CD14-positive monocyte (primary cell): ENCODE data around the gene CYP21A2. TPM values are rescaled to one million over a fixed set of nuclear protein-coding genes. Genes with fewer than 3 reads are reported as not detected.

Experiments
- DNase-seq, 3 donors: peaks; one replicate each; pipeline ENCODE4 v3.0.0-alpha.2; 2011 to 2022
- H2AFZ ChIP-seq: 2 replicates; pipeline ENCODE4 v1.6.0; 2012; ENCODE audit warnings: mild to moderate bottlenecking, low read depth, low read length, inconsistent platforms; ENCODE audit not compliant: insufficient read depth, poor library complexity, severe bottlenecking
- H3K27ac ChIP-seq, 2 donors: 1 replicate in 1 of 2; 2 replicates in 1 of 2; pipeline ENCODE4 v1.5.1; 2012 to 2013; ENCODE audit warnings: low read length in 2 of 2, control low read depth in 1 of 2, inconsistent platforms in 1 of 2, low read depth in 1 of 2, mild to moderate bottlenecking in 1 of 2
- H3K27me3 ChIP-seq, 2 donors: one replicate each; pipeline versions ENCODE4 v1.6.0 to v1.6.1; 2011 to 2013; ENCODE audit warnings: low read length in 2 of 2; ENCODE audit not compliant: control insufficient read depth in 2 of 2, insufficient read depth in 2 of 2
- H3K36me3 ChIP-seq, 2 donors: replicated peaks in 1 of 2; 1 replicate in 1 of 2; 2 replicates in 1 of 2; pipeline versions ENCODE4 v1.5.1 to v1.6.1; 2012 to 2013; ENCODE audit warnings: low read length in 2 of 2, control low read depth in 1 of 2, inconsistent platforms in 1 of 2, mild to moderate bottlenecking in 1 of 2; ENCODE audit not compliant: insufficient read depth in 2 of 2, control insufficient read depth in 1 of 2
- H3K4me1 ChIP-seq, 2 donors: 1 replicate in 1 of 2; 2 replicates in 1 of 2; pipeline versions ENCODE4 v1.5.1 to v1.6.1; 2012 to 2013; ENCODE audit warnings: low read length in 2 of 2, control low read depth in 1 of 2, inconsistent platforms in 1 of 2, mild to moderate bottlenecking in 1 of 2, moderate library complexity in 1 of 2; ENCODE audit not compliant: insufficient read depth in 2 of 2, control insufficient read depth in 1 of 2
- H3K4me2 ChIP-seq: replicated peaks from 2 replicates; pipeline ENCODE3; 2012; ENCODE audit warnings: low read length, moderate library complexity, mild to moderate bottlenecking; ENCODE audit not compliant: poor library complexity, severe bottlenecking; ENCODE audit errors: extremely low read depth
- H3K4me3 ChIP-seq, 3 experiments: fragments of 200-600 bp in 1 of 3; sonication (generic) in 1 of 3; replicated peaks in 1 of 3; 1 replicate in 2 of 3; 2 replicates in 1 of 3; pipeline ENCODE4 v1.5.1; 2011 to 2013; ENCODE audit warnings: low read length in 3 of 3, mild to moderate bottlenecking in 3 of 3, control low read depth in 2 of 3, low read depth in 2 of 3, inconsistent platforms in 1 of 3, moderate library complexity in 1 of 3
- H3K79me2 ChIP-seq: 2 replicates; pipeline ENCODE4 v1.6.0; 2012; ENCODE audit warnings: mild to moderate bottlenecking, control low read depth, inconsistent platforms, low read length, moderate library complexity; ENCODE audit not compliant: insufficient read depth
- H3K9ac ChIP-seq: 2 replicates; pipeline ENCODE4 v1.6.0; 2017; ENCODE audit warnings: low read length, mild to moderate bottlenecking; ENCODE audit not compliant: insufficient read depth, poor library complexity, severe bottlenecking
- H3K9me3 ChIP-seq, 2 donors: replicated peaks in 1 of 2; 1 replicate in 1 of 2; 2 replicates in 1 of 2; pipeline versions ENCODE4 v1.5.1 to v1.6.1; 2012 to 2013; ENCODE audit warnings: low read length in 2 of 2, control low read depth in 1 of 2; ENCODE audit not compliant: control insufficient read depth in 1 of 2, insufficient read depth in 1 of 2
- H4K20me1 ChIP-seq: 2 replicates; pipeline ENCODE4 v1.6.0; 2012; ENCODE audit warnings: mild to moderate bottlenecking, low read length, control low read depth, moderate library complexity; ENCODE audit not compliant: insufficient read depth
- H3K27ac Mint-ChIP-seq, 7 donors: one replicate each; pipeline ENCODE4 v1.8.0; 2020; ENCODE audit warnings: mild to moderate bottlenecking in 7 of 7, mixed read lengths in 7 of 7, moderate library complexity in 6 of 7, inconsistent platforms in 2 of 7
- H3K27me3 Mint-ChIP-seq, 3 donors: one replicate each; pipeline ENCODE4 v1.8.0; 2021 to 2022; ENCODE audit warnings: low read depth in 3 of 3, mild to moderate bottlenecking in 3 of 3, mixed read lengths in 3 of 3, moderate library complexity in 3 of 3, inconsistent platforms in 1 of 3
- H3K36me3 Mint-ChIP-seq, 2 donors: one replicate each; pipeline ENCODE4 v1.8.0; 2020; ENCODE audit warnings: mixed read lengths in 2 of 2, inconsistent platforms in 1 of 2, mild to moderate bottlenecking in 1 of 2
- H3K4me1 Mint-ChIP-seq: one replicate; pipeline ENCODE4 v1.8.0; 2020; ENCODE audit warnings: mild to moderate bottlenecking, mixed read lengths
- H3K4me3 Mint-ChIP-seq, 2 donors: one replicate each; pipeline ENCODE4 v1.8.0; 2020; ENCODE audit warnings: mild to moderate bottlenecking in 2 of 2, mixed read lengths in 2 of 2, moderate library complexity in 1 of 2
- H3K9me3 Mint-ChIP-seq, 7 donors: one replicate each; pipeline ENCODE4 v1.8.0; 2020 to 2022; ENCODE audit warnings: mixed read lengths in 7 of 7, mild to moderate bottlenecking in 6 of 7, moderate library complexity in 6 of 7, inconsistent platforms in 2 of 7
- WGBS: methylation state at CpG from one replicate; pipeline ENCODE4 v1.1.5; 2013; ENCODE audit warnings: missing lambda C conversion rate; ENCODE audit not compliant: insufficient coverage; 5-methylcytosine and 5-hydroxymethylcytosine counted together
- intact Hi-C, 2 donors: fragments of 100-400 bp; cut with micrococcal nuclease; formaldehyde crosslinking; loops; one replicate each; pipeline versions ENCODE4 v1.15.0 to v1.15.1; 2023
- polyA plus RNA-seq, 3 donors: library from polyadenylated mRNA; depleted of rRNA in 1 of 3; unstranded in 2 of 3; stranded (reverse) in 1 of 3; fragments of 300-500 nt in 2 of 3; fragments of >200 nt in 1 of 3; fragmentation: Illumina TruSeq in 2 of 3; gene quantifications; 1 replicate in 2 of 3; 2 replicates in 1 of 3; pipeline ENCODE4 v1.2.3, GENCODE V29; 2012 to 2021
- small RNA-seq: library from RNA; depleted of rRNA; stranded (forward); fragments of <200 nt; gene quantifications from one replicate; pipeline ENCODE3, GENCODE V24; 2012; ENCODE audit warnings: low read depth; ENCODE audit not compliant: insufficient read length
- TF ChIP-seq, protein P1 (sequence below): fragments of 200-600 bp; IDR thresholded peaks from one replicate; pipeline ENCODE4 v1.8.0; 2022; ENCODE audit warnings: antibody characterized with exemption, mild to moderate bottlenecking

The CYP21A2 gene
- polyA plus RNA-seq, 3 donors: 0.16 TPM; not detected in 2

DNA sequence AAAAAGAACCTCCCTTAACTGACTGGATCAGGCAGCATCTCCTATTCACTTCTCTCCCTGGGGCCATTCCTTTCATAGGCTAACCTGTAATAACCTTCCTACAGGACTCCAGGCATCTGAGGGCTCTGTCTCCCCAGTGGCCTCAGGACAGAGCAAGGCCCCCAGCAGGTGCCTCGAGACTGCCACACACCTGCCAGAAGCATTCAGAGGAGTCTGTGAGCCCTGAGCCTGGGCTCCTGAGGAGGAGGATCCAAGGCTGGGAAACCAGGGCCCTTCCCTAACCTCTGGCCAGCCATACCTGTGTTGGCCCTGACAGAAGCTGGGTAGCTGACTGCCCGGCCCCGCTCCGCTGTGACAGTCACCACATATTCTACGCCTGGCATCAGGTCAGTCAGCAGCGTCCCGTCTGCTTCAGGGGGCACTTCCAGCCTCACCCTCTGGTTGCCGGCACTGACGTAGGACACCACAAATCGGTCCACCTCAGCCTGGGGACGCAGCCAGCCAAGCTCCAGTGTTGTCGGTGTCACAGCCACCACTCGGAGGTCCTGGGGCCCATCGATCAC, 50.4 kb downstream of the CYP21A2 start:
- no peaks in the 10 kb centered on the region for H3K36me3 Mint-ChIP-seq
- DNase-seq: no peak
- Histone ChIP-seq H3K27me3 (peaks cover 10 to 34% of the 10 kb centered on the region in 2 donors), H3K4me1 (no peaks in the 10 kb centered on the region), H3K79me2 (no peaks in the 10 kb centered on the region), H3K9me3 (no peaks in the 10 kb centered on the region), H3K4me2 (no peak overlapping the region), H3K4me3 (no peak overlapping the region), H3K27ac (no peak overlapping the region), H3K36me3 (no peaks in the 10 kb centered on the region), H2AFZ (no peak overlapping the region), H4K20me1 (no peaks in the 10 kb centered on the region), H3K9ac (no peak overlapping the region)
- no peaks in the 10 kb centered on the region for H3K4me1 Mint-ChIP-seq
- H3K4me3 Mint-ChIP-seq: no peak overlapping the region
- H3K9me3 Mint-ChIP-seq: peaks cover 0 to 5% (median 0%) of the 10 kb centered on the region in 7 donors
- 92% methylated on average over 8 of the region's 14 CpGs for WGBS
- TF ChIP-seq, protein P1, sequence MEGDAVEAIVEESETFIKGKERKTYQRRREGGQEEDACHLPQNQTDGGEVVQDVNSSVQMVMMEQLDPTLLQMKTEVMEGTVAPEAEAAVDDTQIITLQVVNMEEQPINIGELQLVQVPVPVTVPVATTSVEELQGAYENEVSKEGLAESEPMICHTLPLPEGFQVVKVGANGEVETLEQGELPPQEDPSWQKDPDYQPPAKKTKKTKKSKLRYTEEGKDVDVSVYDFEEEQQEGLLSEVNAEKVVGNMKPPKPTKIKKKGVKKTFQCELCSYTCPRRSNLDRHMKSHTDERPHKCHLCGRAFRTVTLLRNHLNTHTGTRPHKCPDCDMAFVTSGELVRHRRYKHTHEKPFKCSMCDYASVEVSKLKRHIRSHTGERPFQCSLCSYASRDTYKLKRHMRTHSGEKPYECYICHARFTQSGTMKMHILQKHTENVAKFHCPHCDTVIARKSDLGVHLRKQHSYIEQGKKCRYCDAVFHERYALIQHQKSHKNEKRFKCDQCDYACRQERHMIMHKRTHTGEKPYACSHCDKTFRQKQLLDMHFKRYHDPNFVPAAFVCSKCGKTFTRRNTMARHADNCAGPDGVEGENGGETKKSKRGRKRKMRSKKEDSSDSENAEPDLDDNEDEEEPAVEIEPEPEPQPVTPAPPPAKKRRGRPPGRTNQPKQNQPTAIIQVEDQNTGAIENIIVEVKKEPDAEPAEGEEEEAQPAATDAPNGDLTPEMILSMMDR: no peak
- intact Hi-C loops: no loop called here
- H3K27me3 Mint-ChIP-seq: peaks cover 32 to 72% (median 46%) of the 10 kb centered on the region in 3 donors
- peak overlapping the region in 1 of 7 donors; percentile 66 for H3K27ac Mint-ChIP-seq

DNA sequence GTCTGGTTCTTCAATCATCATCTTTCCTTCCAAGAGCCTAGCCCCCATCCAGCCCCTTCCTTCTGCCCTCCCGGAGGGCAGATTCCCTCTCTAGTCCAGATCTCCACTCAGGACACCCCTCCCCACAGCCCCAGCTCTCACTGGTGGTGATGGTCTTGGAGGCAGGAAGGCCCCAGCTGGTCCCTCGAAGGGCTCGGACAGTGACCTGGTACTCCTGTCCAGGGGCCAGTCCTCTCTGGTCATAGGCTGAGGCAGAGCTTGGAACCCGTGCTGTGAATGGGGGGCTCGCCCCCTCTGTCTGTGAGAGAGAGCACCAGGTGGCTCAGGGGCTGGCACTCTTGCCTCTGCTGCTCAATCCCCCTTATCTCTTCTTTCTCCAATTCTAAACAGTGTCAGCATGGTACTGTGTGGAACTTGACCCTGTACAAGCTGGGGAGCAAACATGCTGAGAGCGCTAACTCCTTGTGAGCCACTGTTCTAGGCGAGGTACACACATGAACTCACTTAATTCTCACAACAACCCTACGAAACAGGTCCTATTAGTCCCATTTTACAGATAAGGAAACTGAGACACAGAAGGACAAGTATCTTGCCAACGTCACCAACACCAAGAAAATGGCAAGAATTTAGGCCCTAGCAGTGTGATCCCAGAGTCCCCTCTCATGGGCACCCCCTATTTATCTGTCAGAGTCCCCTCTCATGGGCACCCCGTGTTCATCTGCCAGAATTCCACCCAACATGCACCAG, 51.0 kb downstream of the CYP21A2 start:
- DNase-seq: no peak
- 93% methylated on average over 7 of the region's 10 CpGs for WGBS
- Mint-ChIP-seq H3K4me1 (no peaks in the 10 kb centered on the region), H3K36me3 (no peaks in the 10 kb centered on the region), H3K27ac (peak overlapping the region in 1 of 7 donors; percentile 40), H3K27me3 (peaks cover 37 to 68% (median 45%) of the 10 kb centered on the region in 3 donors), H3K9me3 (peaks cover 0 to 5% (median 0%) of the 10 kb centered on the region in 7 donors), H3K4me3 (peak overlapping the region; percentile 37 to 43)
- no peak overlapping the region for H3K4me2 ChIP-seq
- H3K27ac ChIP-seq: no peak overlapping the region
- TF ChIP-seq, protein P1: no peak
- H3K4me3 ChIP-seq: no peak overlapping the region
- no peaks in the 10 kb centered on the region for H3K9me3 ChIP-seq
- H3K36me3 ChIP-seq: no peaks in the 10 kb centered on the region
- H3K9ac ChIP-seq: no peak overlapping the region
- H3K79me2 ChIP-seq: no peaks in the 10 kb centered on the region
- H3K4me1 ChIP-seq: no peaks in the 10 kb centered on the region
- no peak overlapping the region for H2AFZ ChIP-seq
- no peaks in the 10 kb centered on the region for H4K20me1 ChIP-seq
- intact Hi-C loops: no loop called here
- peaks cover 10 to 35% of the 10 kb centered on the region in 2 donors for H3K27me3 ChIP-seq

Small RNA genes within 50 kb of the gene (small RNA-seq; reads per million reads assigned to genes)
- not detected for gene RNA5SP206

Other genes with a start within 250 kb of the CYP21A2 start
- 10 to 100 TPM; 22.2 to 28.9 (median 27.3) TPM for gene VARS1, start 242.7 kb upstream of the CYP21A2 start, polyA plus RNA-seq
- gene LSM2, start 231.4 kb upstream of the CYP21A2 start, polyA plus RNA-seq: 10 to 100 TPM; 26.0 to 41.0 (median 40.0) TPM
- under 1 TPM; 0.53 to 0.72 (median 0.55) TPM for gene HSPA1L, start 223.1 kb upstream of the CYP21A2 start, polyA plus RNA-seq
- 100 to 1,000 TPM; 144 to 215 (median 200) TPM for gene HSPA1A, start 222.9 kb upstream of the CYP21A2 start, polyA plus RNA-seq
- gene HSPA1B, start 210.7 kb upstream of the CYP21A2 start, polyA plus RNA-seq: 10 to 100 TPM in 1 of 3 donors, 1 to 10 TPM in 2; 3.4 to 81.4 (median 4.8) TPM
- 10 to 100 TPM; 70.2 to 89.5 (median 81.8) TPM for gene NEU1, start 175.6 kb upstream of the CYP21A2 start, polyA plus RNA-seq
- gene SLC44A4, start 159.4 kb upstream of the CYP21A2 start, polyA plus RNA-seq: under 1 TPM in 1 of 3 donors, not detected in 2; 0.09 TPM
- gene EHMT2, start 140.7 kb upstream of the CYP21A2 start, polyA plus RNA-seq: 10 to 100 TPM in 2 of 3 donors, 1 to 10 TPM in 1; 9.9 to 52.8 (median 16.0) TPM
- gene ZBTB12, start 136.3 kb upstream of the CYP21A2 start, polyA plus RNA-seq: under 1 TPM in 1 of 3 donors, not detected in 2; 0.11 TPM
- 1 to 10 TPM; 5.4 to 7.2 (median 6.5) TPM for gene C2, start 110.7 kb upstream of the CYP21A2 start, polyA plus RNA-seq
- gene CFB, start 92.3 kb upstream of the CYP21A2 start, polyA plus RNA-seq: 1 to 10 TPM in 1 of 3 donors, under 1 TPM in 1, not detected in 1; 0.37 to 2.2 TPM
- 10 to 100 TPM; 48.8 to 74.4 (median 61.4) TPM for gene NELFE, start 79.4 kb upstream of the CYP21A2 start, polyA plus RNA-seq
- gene SKIC2, start 79.2 kb upstream of the CYP21A2 start, polyA plus RNA-seq: 10 to 100 TPM; 13.2 to 72.1 (median 13.2) TPM
- gene DXO, start 66.3 kb upstream of the CYP21A2 start, polyA plus RNA-seq: 10 to 100 TPM in 2 of 3 donors, 1 to 10 TPM in 1; 5.5 to 49.6 (median 10.4) TPM
- 10 to 100 TPM in 1 of 3 donors, not detected in 2; 12.6 TPM for gene C4A, start 56.4 kb upstream of the CYP21A2 start, polyA plus RNA-seq
- 10 to 100 TPM in 1 of 3 donors, under 1 TPM in 1, not detected in 1; 0.18 to 11.6 TPM for gene C4B, start 23.6 kb upstream of the CYP21A2 start, polyA plus RNA-seq
- gene TNXB, start 70.9 kb downstream of the CYP21A2 start, polyA plus RNA-seq: 1 to 10 TPM in 1 of 3 donors, not detected in 2; 1.2 TPM
- 100 to 1,000 TPM in 1 of 3 donors, 10 to 100 TPM in 2; 15.7 to 147 (median 17.8) TPM for gene ATF6B, start 89.8 kb downstream of the CYP21A2 start, polyA plus RNA-seq
- 1 to 10 TPM; 1.2 to 2.4 (median 1.8) TPM for gene FKBPL, start 91.9 kb downstream of the CYP21A2 start, polyA plus RNA-seq
- gene PRRT1, start 113.5 kb downstream of the CYP21A2 start, polyA plus RNA-seq: not detected
- 1 to 10 TPM; 1.4 to 4.0 (median 1.8) TPM for gene PPT2, start 115.7 kb downstream of the CYP21A2 start, polyA plus RNA-seq
- gene EGFL8, start 126.2 kb downstream of the CYP21A2 start, polyA plus RNA-seq: 1 to 10 TPM in 1 of 3 donors, under 1 TPM in 1, not detected in 1; 0.22 to 1.8 TPM
- 10 to 100 TPM in 2 of 3 donors, 1 to 10 TPM in 1; 9.9 to 34.4 (median 11.3) TPM for gene AGPAT1, start 137.7 kb downstream of the CYP21A2 start, polyA plus RNA-seq
- gene RNF5, start 140.0 kb downstream of the CYP21A2 start, polyA plus RNA-seq: 100 to 1,000 TPM in 1 of 3 donors, 10 to 100 TPM in 2; 62.2 to 108 (median 83.5) TPM
- 10 to 100 TPM in 1 of 3 donors, under 1 TPM in 1, not detected in 1; 0.60 to 55.0 TPM for gene AGER, start 145.8 kb downstream of the CYP21A2 start, polyA plus RNA-seq
- 100 to 1,000 TPM in 1 of 3 donors, 1 to 10 TPM in 2; 1.9 to 201 (median 4.0) TPM for gene PBX2, start 151.8 kb downstream of the CYP21A2 start, polyA plus RNA-seq
- 100 to 1,000 TPM in 2 of 3 donors, 10 to 100 TPM in 1; 86.1 to 340 (median 101) TPM for gene GPSM3, start 154.2 kb downstream of the CYP21A2 start, polyA plus RNA-seq
- 1 to 10 TPM; 5.2 to 8.1 (median 6.1) TPM for gene NOTCH4, start 185.7 kb downstream of the CYP21A2 start, polyA plus RNA-seq